B cell (primary cell): ENCODE results near the gene ASMTL.

Source experiments
- CTCF ChIP-seq: fragments of 200-600 bp; IDR thresholded peaks from one replicate; pipeline ENCODE4 v1.8.0; 2022; ENCODE audit warnings: antibody characterized with exemption, mild to moderate bottlenecking
- EZH2 ChIP-seq: IDR thresholded peaks from 2 replicates; pipeline ENCODE4 v1.6.1; 2012; ENCODE audit warnings: borderline replicate concordance, low read depth, mild to moderate bottlenecking, moderate library complexity, low read length; ENCODE audit not compliant: insufficient read depth, poor library complexity, severe bottlenecking

DNA sequence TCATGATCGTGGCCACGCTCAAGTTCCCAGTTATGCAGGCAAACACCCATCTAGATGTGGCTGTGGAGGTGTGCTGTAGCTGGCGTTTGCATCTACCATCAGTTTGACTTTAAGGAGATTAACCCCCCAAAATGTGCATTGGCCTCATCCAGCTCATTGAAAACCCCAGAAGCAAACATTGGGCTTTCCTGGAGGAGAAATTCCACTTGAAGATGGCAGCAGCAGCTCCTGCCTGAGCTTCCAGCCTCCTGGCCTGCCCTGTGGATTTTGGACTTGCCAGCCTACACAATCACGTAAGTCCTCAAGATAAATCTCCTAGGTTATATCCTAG lies 30.6 kb downstream of the ASMTL start:
- no peak for TF ChIP-seq CTCF
- TF ChIP-seq EZH2: no peak
